Right kidney (tissue), 1 donor: ENCODE results near the gene IP6K3.

Experiments
- DNase-seq: peaks from one replicate; pipeline ENCODE4 v3.0.0-alpha.2; 2016

The IP6K3 gene

DNA sequence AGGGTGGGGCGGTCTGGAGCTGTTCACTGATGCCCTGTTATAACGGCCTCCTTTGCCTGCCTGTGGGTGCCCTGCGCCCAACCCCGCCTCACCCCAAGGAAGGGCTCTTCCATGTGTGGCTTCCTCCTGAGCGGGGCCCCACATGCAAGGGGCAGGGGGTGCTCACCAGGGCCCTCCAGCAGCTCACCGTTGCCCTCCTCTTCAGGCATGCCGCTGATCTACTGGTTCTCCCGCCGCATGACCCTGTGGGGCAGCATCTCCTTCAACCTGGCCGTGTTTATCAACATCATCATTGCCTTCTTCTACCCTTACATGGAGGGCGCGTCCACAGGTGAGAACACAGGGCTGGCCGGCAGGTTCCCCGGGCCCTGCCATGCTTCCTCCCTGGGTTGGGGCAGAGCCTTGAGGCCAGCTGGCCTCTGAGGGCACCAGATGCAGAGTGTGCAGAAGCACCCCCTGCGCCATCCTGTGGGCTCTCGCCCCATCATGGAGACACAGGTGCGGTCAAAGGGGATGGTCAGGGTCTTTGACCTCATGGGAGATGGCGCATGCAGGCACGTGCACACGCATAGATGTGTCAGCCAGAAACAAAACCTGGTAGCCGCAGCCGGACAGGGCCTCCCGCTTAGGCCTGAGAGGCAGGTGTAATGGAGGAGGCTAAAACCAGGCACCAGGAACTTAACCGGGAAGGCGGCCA is 58.1 kb downstream of the IP6K3 start:
- DNase-seq = no peak

DNA sequence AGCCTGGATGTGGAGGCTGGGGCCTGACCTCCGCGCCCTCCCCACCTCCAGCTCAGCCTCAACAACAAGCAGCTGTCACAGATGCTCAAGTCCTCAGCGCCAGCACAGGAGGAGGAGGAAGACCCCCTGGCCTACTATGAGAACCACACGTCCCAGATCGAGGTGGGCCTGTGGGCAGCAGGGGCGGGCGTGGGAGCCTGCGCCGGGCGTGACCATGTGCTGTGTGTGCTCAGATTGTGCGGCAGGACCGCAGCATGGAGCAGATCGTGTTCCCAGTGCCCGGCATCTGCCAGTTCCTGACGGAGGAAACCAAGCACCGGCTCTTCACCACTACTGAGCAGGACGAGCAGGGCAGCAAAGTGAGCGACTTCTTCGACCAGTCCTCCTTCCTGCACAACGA is 58.7 kb downstream of the IP6K3 start:
- no peak for DNase-seq

DNA sequence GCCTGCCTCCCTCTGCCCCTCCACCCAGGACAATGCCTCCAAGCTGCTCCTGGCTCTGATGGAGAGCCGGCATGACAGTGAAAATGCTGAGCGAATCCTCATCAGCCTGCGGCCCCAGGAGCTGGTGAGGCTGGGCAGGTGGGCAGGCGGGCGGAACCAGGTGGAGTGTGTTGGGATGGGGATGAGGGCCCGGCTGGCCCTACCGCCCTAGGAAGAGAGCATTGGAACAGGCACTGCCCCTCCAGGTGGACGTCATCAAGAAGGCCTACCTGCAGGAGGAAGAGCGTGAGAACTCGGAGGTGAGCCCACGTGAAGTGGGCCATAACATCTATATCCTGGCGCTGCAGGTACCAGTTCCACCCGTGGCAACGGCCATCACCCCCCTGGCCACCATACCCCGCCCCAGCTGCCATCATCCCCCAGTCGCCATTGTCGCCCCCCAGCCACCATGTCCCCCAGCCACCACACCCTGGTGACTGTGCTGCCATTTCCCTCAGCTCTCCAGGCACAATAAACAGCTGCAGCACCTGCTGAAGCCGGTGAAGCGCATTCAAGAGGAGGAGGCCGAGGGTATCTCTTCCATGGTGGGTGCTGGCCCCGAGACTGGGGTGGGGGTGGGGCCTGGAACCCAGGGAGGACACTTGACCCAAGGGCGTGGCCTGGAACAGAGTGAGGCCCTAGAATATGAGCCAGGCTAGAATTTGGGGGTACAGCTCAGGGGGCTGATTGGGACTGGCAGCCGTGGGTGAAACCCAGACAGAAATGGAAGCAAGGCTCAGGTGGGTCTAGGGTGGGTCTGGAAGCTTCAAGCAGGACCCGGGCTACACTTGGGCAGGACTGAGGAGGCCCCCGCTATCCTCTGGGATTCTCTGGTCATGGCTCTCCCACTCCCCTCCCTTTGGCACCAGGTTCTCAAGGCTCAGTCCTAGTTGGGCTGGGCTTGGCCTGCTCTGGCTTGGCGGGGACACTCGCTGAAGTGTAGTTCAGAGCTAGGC is 59.4 kb downstream of the IP6K3 start:
- DNase-seq = no peak

DNA sequence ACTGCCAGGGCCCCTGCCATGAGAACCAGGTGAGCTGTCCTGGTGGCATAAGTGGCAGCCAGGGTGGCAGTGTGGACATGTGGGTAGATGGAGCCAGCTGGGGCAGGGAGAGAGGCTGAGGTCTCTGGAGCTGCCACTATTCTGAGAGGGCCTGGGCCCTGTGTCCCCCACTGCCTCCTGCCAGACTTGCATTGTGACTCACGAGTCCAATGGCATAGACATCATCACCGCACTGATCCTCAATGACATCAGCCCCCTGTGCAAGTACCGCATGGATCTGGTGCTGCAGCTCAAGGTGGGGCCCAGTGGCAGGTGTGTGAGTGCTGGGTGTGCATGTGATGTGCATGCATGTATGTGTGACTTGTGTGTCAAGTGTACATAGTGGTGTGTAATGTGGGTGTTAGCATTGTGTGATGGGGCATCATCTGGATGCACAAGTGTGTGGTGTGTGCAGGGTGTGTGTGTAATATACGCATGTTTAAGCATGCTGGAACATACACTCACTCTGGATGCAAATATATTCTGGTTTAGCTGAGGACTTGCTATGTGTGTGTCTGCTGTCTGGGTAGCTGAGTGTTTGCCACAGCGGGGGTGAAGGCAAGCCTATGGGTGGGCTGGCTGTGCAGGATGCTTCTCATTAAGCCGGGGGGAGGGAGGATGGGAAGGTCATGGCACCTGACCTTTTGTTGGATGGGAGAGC is 60.3 kb downstream of the IP6K3 start:
- DNase-seq = no peak

DNA sequence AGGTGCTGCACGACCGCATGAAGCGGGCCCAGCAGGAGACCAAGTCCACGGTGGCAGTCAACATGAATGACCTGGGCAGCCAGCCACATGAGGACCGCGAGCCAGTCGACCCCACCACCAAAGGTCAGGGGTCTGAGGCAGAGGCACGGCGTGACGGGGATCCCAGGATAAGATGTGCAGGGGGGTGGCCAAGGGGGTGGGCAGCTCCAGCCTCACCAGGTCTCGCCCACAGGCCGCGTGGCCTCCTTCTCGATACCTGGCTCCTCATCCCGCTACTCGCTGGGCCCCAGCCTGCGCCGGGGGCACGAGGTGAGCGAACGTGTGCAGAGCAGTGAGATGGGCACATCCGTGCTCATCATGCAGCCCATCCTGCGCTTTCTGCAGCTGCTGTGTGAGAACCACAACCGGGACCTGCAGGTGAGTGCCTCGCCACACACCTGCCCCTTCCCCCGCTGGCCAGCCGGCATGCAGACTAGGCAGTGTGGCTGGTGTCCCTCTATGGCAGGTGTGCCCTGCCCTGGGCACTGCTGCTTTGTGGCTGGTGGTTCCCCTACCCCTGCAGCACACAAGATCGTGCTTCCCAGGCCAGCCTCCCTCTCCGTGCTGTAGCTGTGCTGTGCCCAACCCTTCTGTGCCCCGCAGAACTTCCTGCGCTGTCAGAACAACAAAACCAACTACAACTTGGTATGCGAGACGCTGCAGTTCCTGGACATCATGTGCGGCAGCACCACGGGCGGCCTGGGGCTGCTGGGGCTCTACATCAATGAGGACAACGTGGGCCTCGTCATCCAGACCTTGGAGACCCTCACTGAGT is 61.1 kb downstream of the IP6K3 start:
- no peak for DNase-seq

DNA sequence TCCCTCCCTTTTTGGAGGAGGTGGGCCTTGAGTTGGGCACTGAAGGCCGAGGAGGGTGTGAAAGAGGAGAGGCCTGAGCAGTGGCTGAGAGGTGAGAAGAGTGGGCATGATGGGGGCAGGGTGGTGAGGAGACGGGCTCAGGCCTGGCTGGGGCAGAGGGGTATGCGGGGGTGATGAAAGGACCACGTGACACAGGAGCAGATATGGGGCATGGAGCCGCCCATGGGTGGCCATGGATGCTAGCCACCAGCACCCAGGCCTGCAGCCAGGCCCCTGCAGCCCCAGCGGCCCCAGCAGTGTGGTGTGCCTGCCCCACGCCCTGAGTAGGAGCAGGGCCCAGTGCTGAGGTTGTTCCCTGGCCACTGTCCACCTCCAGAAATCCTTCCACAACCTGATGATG is 61.7 kb downstream of the IP6K3 start:
- no peak for DNase-seq

DNA sequence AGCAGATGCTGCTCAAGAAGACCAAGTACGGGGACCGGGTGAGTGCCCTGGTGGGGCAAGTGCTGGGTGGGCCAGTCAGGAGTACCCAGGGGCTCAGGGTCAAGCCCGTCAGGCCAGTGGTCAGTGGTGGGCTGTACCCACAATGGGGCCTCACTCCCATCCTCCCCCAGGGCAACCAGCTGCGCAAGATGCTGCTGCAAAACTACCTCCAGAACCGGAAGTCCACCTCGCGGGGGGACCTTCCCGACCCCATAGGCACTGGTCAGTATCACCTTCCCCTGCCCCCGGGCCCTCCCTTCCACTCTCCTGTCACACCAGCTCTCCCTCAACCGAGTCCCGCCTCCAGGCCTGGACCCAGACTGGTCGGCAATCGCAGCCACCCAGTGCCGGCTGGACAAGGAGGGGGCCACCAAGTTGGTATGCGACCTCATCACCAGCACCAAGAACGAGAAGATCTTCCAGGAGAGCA is 62.2 kb downstream of the IP6K3 start:
- no peak for DNase-seq

DNA sequence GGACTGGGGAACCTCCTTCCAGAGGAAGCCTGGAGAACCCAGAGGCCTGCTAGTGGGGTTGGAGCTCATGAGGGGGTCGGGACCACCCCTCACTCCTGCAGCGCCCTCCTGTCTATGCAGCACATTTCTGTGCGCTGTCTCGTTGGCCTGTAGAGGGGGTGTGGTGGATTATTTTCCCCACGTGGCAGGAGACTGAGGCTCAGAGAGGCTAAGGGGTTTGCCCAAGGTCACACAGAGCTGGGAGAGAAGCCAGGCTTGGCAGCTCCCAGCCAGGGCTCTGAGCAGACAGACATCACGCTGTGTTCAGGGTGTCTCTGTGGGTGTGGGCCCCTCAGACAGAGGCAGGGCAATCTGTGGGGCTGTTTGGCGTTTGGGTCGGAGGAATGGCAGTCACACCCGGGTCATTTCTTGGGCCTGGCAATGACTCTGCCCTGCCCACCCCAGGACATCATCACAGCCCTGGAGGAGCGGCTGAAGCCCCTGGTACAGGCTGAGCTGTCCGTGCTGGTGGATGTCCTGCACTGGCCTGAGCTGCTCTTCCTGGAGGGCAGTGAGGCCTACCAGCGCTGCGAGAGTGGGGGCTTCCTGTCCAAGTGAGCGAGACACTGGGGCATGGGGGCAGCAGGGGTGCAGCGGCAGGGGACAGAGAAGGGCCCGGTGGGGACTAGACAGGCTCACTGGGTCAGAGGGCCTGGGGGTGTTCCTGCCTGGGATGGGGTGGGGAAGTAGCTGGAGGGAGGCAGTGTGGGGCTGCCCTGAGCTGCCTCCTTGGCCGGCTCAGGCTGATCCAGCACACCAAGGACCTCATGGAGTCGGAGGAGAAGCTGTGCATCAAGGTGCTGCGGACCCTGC is 62.9 kb downstream of the IP6K3 start:
- no peak for DNase-seq

DNA sequence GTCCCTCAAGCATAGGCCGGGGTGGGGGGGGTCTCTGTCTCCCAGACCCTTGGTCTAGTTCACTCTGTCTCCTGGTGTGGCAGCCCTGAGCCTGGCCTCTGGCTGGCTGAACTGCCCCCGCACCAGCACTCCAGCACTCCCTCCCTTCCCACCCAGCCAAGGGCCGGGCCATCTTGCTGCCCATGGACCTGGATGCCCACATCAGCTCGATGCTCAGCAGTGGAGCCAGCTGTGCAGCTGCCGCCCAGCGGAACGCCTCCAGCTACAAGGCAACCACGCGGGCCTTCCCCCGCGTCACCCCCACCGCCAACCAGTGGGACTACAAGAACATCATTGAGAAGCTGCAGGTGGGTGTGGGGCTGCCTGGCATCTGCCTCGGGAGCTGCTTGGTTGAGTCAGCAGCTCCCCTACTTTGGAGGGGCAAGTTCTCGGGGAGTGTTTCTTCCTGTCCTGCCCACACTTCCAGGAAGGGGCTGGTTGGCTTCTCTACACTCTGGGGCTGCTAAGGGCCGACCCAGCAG is 63.6 kb downstream of the IP6K3 start:
- DNase-seq = no peak

DNA sequence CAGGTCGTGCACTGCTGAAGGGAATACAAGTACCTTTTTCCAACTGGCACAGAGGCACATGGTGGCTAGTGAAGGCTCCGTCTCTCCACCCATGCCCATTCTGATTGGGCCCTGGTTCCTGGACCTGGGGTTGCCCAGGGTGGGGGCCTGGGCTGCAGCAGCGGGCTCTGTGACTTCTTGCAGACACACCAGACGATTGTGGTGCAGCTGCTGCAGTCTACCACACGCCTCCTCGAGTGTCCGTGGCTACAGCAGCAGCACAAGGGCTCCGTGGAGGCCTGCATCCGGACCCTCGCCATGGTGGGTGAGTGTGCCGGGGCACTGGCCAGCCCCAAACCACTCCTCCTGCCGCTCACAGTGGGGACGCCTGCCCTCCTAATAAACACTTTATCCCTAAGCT is 64.4 kb downstream of the IP6K3 start:
- DNase-seq = no peak

DNA sequence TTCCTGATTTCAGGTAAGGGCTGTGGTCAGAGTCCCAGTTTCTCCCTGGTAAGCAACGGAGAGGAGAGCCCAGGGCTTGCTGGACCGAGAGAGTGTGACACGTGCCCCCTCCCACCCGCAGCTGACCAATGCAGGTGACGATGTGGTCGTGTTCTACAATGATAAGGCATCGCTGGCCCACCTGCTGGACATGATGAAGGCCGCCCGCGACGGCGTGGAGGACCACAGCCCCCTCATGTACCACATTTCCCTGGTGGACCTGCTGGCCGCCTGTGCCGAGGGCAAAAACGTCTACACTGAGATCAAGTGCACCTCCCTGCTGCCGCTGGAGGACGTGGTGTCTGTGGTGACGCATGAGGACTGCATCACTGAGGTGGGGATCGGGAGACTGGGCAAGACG is 66.9 kb downstream of the IP6K3 start:
- DNase-seq = no peak

DNA sequence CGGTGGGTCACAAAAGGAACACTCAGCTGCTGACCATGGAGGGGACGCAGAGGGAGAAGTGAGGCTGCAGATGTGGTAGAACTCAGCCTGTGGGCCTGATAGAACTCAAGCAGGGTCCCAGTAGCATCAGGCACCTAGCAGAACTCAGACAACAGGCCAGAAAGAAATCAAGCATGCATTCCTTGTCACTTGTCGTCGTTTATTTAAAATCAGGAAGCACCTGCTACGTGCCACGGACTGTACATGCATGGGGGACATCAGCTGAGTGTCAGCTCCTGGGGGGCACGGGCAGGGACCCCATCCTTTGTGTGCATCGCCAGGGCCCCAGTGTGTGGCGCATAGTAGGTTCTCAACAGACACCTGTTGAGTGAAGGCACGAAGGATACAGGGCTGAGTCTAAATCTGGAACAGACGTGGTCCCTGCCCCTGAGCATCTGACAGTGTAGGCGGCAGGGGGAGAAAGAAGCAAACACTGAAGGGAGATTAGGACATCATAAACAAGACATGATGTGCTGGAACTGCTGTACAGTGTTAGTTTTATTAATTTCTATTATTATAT is 67.7 kb downstream of the IP6K3 start:
- DNase-seq = no peak

DNA sequence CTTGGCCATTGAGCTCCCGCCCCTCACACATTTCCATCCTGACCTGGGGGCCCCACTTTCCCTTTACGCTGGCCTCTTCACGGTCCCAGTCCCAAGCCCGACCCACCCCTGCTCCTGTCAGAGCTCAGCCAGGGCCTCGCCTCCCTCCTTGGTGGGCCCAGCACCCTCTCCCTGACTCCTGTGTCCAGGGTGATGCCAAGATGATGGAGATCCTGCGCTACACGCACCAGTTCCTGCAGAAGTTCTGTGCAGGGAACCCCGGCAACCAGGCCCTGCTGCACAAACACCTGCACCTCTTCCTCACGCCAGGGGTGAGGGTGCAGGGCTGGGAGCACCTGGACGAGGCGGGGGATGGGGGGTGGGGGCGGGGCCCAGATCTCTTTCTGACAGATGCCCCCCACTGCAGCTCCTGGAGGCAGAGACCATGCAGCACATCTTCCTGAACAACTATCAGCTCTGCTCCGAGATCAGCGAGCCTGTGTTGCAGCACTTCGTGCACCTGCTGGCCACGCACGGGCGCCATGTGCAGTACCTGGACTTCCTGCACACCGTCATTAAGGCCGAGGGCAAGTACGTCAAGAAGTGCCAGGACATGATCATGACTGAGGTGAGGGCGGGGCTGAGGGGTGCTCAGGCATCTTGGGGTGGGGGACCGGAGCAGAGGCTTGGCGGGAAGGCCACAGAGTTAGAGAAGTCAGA is 68.3 kb downstream of the IP6K3 start:
- no peak for DNase-seq

DNA sequence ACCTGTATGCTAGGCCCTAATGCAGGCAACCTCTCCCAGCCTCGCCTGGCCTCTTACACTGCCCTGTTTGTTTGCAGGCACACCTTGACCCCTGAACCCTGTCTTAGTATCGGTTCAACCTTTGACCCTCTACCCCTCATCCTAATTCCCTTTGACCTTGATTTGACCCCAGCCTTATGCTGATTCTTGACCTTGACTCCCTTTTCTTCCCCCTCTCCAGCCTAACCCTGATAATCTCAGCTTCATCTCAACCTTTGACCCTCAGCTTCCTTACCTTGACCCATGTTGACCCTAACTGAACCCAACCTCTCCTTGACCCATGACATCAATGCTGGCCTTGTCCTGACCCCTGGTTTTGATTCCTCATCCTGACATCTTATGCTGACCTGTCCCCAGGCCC is 69.0 kb downstream of the IP6K3 start:
- DNase-seq = no peak

DNA sequence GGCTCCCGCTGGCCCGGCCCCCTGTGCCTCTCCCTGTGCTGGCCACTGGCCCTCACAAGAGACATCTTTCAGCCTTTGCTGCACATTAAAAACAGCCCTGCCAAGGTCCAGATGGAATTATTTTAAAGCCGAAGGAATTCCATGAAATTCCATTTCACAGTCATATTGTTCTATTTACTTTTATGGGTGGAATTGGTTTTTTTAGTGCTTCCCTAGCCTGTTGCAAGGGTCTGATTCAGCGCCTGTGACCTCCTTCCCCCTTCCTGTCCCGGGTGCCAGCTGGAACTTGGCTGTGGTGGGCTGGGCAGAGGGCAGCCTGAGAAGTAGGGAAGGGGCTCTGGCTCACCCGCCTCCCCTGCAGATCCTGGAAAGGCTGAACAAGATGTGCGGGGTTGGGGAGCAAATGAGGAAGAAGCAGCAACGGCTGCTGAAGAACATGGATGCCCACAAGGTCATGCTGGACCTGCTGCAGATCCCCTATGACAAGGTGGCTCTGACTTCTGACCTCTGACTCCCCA is 69.5 kb downstream of the IP6K3 start:
- no peak for DNase-seq

DNA sequence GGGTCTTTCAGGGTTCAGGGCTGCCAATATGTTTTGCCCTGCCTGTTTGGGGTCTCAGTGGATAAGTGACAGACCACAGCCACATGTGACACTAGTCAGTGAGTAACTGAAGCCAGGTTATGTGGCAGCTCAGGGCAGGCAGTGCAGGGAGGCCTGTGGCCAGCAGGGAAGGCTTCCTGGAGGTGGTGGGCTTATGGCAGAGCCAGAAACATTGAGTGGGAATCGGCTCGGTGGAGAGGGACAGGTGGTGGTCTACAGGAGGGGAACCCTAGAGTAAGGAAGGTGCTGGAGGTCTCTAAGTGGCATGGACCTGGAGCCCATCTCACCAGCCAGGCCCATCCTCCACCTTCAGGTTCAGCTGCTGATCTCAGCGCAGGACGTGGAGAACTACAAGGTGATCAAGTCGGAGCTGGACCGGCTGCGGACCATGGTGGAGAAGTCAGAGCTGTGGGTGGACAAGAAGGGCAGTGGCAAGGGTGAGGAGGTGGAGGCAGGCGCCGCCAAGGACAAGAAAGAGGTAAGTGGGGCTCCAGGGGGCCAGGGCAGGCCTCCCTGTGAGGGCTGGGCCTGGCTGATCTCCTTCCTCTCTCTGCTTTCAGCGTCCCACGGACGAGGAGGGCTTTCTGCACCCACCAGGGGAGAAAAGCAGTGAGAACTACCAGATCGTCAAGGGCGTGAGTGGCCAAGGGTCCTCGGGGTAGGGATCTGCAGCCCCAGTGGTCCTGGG is 70.1 kb downstream of the IP6K3 start:
- DNase-seq = no peak

DNA sequence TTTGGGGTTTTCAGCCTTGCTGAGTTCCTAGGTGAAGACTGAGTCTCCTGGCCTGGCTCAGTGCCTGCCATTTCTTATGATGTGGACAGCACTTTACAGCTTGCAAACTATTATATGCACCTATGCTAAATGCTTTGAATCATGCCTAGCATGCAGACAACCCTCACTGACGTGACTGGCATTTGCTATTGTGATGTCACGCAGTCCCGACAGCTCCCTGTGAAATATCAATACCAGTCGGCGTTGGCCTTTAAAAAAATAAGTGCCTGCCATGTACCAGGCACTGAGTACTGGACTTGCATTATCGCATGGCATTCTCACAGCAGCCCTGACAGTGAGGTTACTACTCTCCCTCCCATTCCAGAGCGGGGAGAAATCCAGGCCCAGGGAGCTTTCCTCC is 70.7 kb downstream of the IP6K3 start:
- DNase-seq = no peak

DNA sequence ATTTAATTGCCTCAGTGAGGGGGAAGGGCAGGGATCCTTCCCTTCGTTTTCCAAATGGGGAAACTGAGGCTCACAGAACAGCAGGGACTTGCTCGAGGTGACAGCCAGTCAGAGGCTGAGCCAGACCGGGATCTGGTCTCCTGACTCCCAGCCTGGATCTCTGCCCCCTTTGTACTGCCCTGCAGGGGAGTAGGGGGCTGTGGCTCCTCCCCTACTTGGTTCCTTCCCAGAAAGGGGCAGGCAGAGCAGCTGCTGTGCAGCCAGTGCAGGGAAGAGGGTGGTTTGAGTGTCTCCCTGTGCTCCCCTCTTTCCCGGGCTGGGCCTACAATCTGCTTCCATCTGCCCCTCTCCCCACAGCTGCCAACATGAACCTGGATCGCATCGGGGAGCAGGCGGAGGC is 72.9 kb downstream of the IP6K3 start:
- no peak for DNase-seq

DNA sequence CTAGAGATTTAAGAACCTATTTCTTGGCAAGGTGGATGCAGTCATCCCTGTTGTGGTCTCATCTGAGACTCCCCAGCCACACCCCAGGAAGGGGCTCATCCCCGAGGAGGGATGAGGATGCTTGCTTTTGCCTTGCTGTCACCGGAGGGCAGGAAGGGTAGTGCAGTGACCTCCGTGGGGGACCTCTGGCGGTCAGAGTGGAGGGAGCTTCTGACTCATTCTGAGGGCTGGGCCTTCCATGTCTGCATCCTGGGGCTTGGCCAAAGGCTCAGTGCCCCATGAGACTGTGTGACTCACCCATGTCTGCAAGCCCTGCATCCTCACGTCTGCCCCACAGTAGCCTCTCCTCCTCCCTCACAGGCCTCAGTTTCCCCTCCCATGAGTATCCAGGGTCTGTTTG is 73.9 kb downstream of the IP6K3 start:
- DNase-seq = no peak
